Neural progenitor cell (in vitro differentiated cells): ENCODE measurements around the gene MARCKSL1. TPM values are rescaled to one million over a fixed set of nuclear protein-coding genes. Genes with fewer than 3 reads are reported as not detected.
"Not testable (repeated sequence)": the region's sequence is repeated elsewhere in the genome, so short reads cannot be mapped to it uniquely, and the experiment has no call there.

Source experiments
- DNase-seq: peaks from one replicate; pipeline ENCODE4 v3.0.0-alpha.2; 2016; ENCODE audit warnings: low spot score
- H2AFZ ChIP-seq: fragments of 200-600 bp; sonication (generic); replicated peaks from 2 replicates; pipeline ENCODE4 v1.6.1; 2016; ENCODE audit warnings: antibody characterized with exemption
- H3F3A ChIP-seq: fragments of 200-600 bp; sonication (generic); 2 replicates; pipeline ENCODE4 v1.6.1; 2016; ENCODE audit warnings: antibody characterized with exemption, low read depth
- H3K27ac ChIP-seq: fragments of 200-600 bp; sonication (generic); 2 replicates; pipeline ENCODE4 v1.5.1; 2016; ENCODE audit warnings: mild to moderate bottlenecking
- H3K27me3 ChIP-seq: fragments of 200-600 bp; sonication (generic); 2 replicates; pipeline ENCODE4 v1.6.1; 2016; ENCODE audit warnings: mild to moderate bottlenecking, moderate library complexity
- H3K36me3 ChIP-seq: fragments of 200-600 bp; sonication (generic); 2 replicates; pipeline ENCODE4 v1.5.1; 2016
- H3K4me1 ChIP-seq: fragments of 200-600 bp; sonication (generic); 2 replicates; pipeline ENCODE4 v1.6.1; 2016; ENCODE audit warnings: mixed run types
- H3K4me2 ChIP-seq: fragments of 200-600 bp; sonication (generic); 2 replicates; pipeline ENCODE4 v1.6.1; 2016
- H3K4me3 ChIP-seq: fragments of 200-600 bp; sonication (generic); 2 replicates; pipeline ENCODE4 v1.5.1; 2016
- H3K79me2 ChIP-seq: fragments of 200-600 bp; sonication (generic); 2 replicates; pipeline ENCODE4 v1.6.1; 2016; ENCODE audit warnings: low read depth
- H3K9ac ChIP-seq: fragments of 200-600 bp; sonication (generic); 2 replicates; pipeline ENCODE4 v1.6.1; 2016
- H3K9me3 ChIP-seq: fragments of 200-600 bp; sonication (generic); 2 replicates; pipeline ENCODE4 v1.5.1; 2016; ENCODE audit warnings: low read depth
- H4K20me1 ChIP-seq: fragments of 200-600 bp; sonication (generic); 2 replicates; pipeline ENCODE4 v1.6.1; 2016; ENCODE audit warnings: low read depth
- H3K27ac Mint-ChIP-seq: 3 replicates; pipeline ENCODE4 v1.8.0; 2021; ENCODE audit warnings: mixed read lengths
- H3K27me3 Mint-ChIP-seq: 2 replicates; pipeline ENCODE4 v1.8.0; 2022; ENCODE audit warnings: low read depth, mild to moderate bottlenecking, inconsistent platforms, moderate library complexity, mixed read lengths; ENCODE audit not compliant: insufficient read depth
- H3K36me3 Mint-ChIP-seq: 3 replicates; pipeline ENCODE4 v1.8.0; 2021; ENCODE audit warnings: mixed read lengths
- H3K4me1 Mint-ChIP-seq: 3 replicates; pipeline ENCODE4 v1.8.0; 2021; ENCODE audit warnings: mixed read lengths
- H3K4me3 Mint-ChIP-seq: 3 replicates; pipeline ENCODE4 v1.8.0; 2021; ENCODE audit warnings: mild to moderate bottlenecking, moderate library complexity, mixed read lengths
- H3K9me3 Mint-ChIP-seq: 3 replicates; pipeline ENCODE4 v1.8.0; 2020; ENCODE audit warnings: mixed read lengths
- CTCF ChIP-seq: fragments of 200-600 bp; sonication (generic); IDR thresholded peaks from 2 replicates; pipeline ENCODE4 v1.5.1; 2017; ENCODE audit warnings: antibody characterized with exemption, mild to moderate bottlenecking
- EZH2 ChIP-seq: fragments of 200-600 bp; sonication (generic); IDR thresholded peaks from 2 replicates; pipeline ENCODE4 v1.6.1; 2017; ENCODE audit warnings: antibody characterized with exemption, mild to moderate bottlenecking, moderate library complexity
- EZH2phosphoT487 ChIP-seq: fragments of 200-600 bp; sonication (generic); IDR thresholded peaks from 2 replicates; pipeline ENCODE4 v1.6.1; 2017; ENCODE audit warnings: antibody characterized with exemption
- total RNA-seq: library from RNA; depleted of rRNA; stranded (reverse); fragments of >200 nt; gene quantifications from 2 replicates; pipeline ENCODE4 v1.2.3, GENCODE V29; 2015; ENCODE audit warnings: low replicate concordance

MARCKSL1 gene
- total RNA-seq, 1 donor from 2014 or later, result 258 TPM

DNA sequence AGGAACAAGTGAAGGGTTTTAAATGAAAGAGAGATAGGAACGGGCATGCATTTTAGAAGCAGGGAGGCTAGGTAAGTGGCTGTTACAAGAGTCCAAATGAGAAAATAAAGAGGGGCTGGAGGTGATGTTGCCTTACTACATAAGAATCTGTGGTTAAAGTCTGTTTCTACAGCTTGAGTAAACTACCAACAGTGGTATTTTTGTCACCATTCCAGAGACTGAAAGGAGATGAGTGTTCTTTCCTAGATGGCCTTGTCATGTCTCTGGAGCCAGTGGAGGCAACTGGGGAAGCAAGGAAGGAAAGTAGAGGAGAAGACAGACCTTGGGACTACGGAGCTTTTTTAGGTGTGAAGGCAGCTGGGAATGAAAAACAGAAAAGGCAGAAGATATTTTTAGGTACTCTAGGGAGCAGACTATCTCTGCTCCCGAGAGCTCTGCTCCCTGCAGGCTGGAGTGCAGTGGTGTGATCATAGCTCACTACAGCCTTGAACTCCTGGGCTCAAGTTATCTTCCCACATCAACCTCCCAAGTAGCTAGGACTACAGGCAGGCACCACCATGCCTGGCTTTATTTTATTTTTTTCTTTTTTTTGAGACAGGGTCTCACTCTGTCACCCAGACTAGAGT is 31.9 kb downstream of the MARCKSL1 start:
- no peak overlapping the region for H2AFZ ChIP-seq
- Mint-ChIP-seq H3K27ac (no peak overlapping the region), H3K36me3 (peaks cover 32% of the 10 kb centered on the region), H3K4me3 (no peak overlapping the region), H3K9me3 (peaks cover 5% of the 10 kb centered on the region), H3K27me3 (no peaks in the 10 kb centered on the region), H3K4me1 (no peaks in the 10 kb centered on the region)
- H3K4me1 ChIP-seq, result no peaks in the 10 kb centered on the region
- no peak for DNase-seq
- peaks cover 46% of the 10 kb centered on the region for H4K20me1 ChIP-seq
- no peaks in the 10 kb centered on the region for H3F3A ChIP-seq
- H3K27me3 ChIP-seq, result no peaks in the 10 kb centered on the region
- no peak overlapping the region for H3K4me2 ChIP-seq
- no peak overlapping the region for H3K9ac ChIP-seq
- TF ChIP-seq CTCF (no peak), EZH2phosphoT487 (no peak), EZH2 (no peak)
- H3K79me2 ChIP-seq, result peaks cover 82% of the 10 kb centered on the region
- peaks cover 19% of the 10 kb centered on the region for H3K36me3 ChIP-seq
- H3K4me3 ChIP-seq, result no peak overlapping the region
- H3K27ac ChIP-seq, result no peak overlapping the region
- H3K9me3 ChIP-seq, result no peaks in the 10 kb centered on the region

- Mint-ChIP-seq H3K4me1 (no peaks in the 10 kb centered on the region), H3K36me3 (peaks cover 32% of the 10 kb centered on the region), H3K27ac (no peak overlapping the region), H3K27me3 (no peaks in the 10 kb centered on the region), H3K4me3 (no peak overlapping the region), H3K9me3 (peaks cover 5% of the 10 kb centered on the region)
- Histone ChIP-seq H4K20me1 (peaks cover 46% of the 10 kb centered on the region), H2AFZ (no peak overlapping the region), H3K4me3 (no peak overlapping the region), H3K79me2 (peaks cover 82% of the 10 kb centered on the region), H3K9ac (no peak overlapping the region), H3K27ac (no peak overlapping the region), H3K4me1 (no peaks in the 10 kb centered on the region), H3K27me3 (no peaks in the 10 kb centered on the region), H3K36me3 (peaks cover 19% of the 10 kb centered on the region), H3K4me2 (no peak overlapping the region), H3F3A (no peaks in the 10 kb centered on the region), H3K9me3 (no peaks in the 10 kb centered on the region)
- TF ChIP-seq EZH2phosphoT487 (no peak), CTCF (no peak), EZH2 (no peak)
- DNase-seq, result no peak
Measured at GRCh38 chr1:32303358-32303757, 32.7 kb downstream of the MARCKSL1 start.

DNA sequence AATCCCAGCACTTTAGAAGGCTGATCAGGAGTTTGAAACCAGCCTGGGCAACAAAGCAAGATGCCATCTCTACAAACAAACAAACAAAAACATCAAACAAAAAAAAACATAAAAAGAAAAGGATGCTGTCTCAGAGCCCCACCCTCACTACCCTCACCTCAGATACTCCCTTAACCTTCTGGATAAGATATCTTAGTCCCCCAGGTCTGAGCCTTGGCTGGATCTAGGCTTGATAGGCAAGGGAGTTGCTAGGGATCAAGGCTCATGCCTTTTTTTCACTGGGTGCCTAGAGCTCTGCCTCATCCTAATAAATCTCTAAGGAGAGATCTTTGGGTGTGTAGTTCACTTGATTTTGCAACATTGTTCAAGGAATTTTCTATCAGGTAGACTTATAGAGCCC is 36.7 kb downstream of the MARCKSL1 start:
- no peaks in the 10 kb centered on the region for H3K27me3 Mint-ChIP-seq
- H3K27me3 ChIP-seq, result no peaks in the 10 kb centered on the region
- no peak overlapping the region for H3K4me2 ChIP-seq
- H3K9me3 Mint-ChIP-seq, result peaks cover 2% of the 10 kb centered on the region
- H3K4me1 ChIP-seq, result no peaks in the 10 kb centered on the region
- no peak overlapping the region for H3K4me3 ChIP-seq
- H4K20me1 ChIP-seq, result peaks cover 56% of the 10 kb centered on the region
- TF ChIP-seq EZH2 (no peak), CTCF (no peak), EZH2phosphoT487 (no peak)
- no peak for DNase-seq
- peaks cover 28% of the 10 kb centered on the region for H3K36me3 Mint-ChIP-seq
- peaks cover 9% of the 10 kb centered on the region for H3K36me3 ChIP-seq
- no peaks in the 10 kb centered on the region for H3F3A ChIP-seq
- H3K79me2 ChIP-seq, result peaks cover 86% of the 10 kb centered on the region
- no peak overlapping the region for H3K9ac ChIP-seq
- H3K4me1 Mint-ChIP-seq, result peaks cover 3% of the 10 kb centered on the region
- H3K27ac ChIP-seq, result no peak overlapping the region
- no peak overlapping the region for H3K27ac Mint-ChIP-seq
- no peak overlapping the region for H2AFZ ChIP-seq
- H3K4me3 Mint-ChIP-seq, result no peak overlapping the region
- no peaks in the 10 kb centered on the region for H3K9me3 ChIP-seq

DNA sequence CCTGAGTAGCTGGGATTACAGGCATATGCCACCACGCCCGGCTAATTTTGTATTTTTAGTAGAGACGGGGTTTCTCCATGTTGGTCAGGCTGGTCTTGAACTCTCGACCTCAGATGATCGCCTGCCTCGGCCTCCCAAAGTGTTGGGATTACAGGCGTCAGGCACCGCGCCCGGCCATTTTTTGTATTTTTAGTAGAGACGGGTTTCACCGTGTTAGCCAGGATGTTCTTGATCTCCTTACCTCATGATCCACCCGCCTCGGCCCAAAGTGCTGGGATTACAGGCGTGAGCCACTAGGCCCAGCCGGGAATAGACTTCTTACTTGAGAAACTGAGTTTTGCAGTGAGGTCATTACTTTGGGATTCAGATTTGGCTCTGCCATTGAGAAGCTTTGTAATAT is 37.8 kb downstream of the MARCKSL1 start:
- not testable (repeated sequence) for H3K36me3 ChIP-seq, H3K9ac ChIP-seq, H3K27me3 ChIP-seq, H3K4me3 ChIP-seq, H3K27me3 Mint-ChIP-seq, H3K4me2 ChIP-seq, H3K27ac ChIP-seq, H3K9me3 ChIP-seq, H2AFZ ChIP-seq, H3K27ac Mint-ChIP-seq, DNase-seq, H3K4me1 ChIP-seq, H3K4me1 Mint-ChIP-seq, H3K9me3 Mint-ChIP-seq, H3F3A ChIP-seq, H3K4me3 Mint-ChIP-seq
- H3K79me2 ChIP-seq, result peaks cover 89% of the 10 kb centered on the region
- H4K20me1 ChIP-seq, result peaks cover 56% of the 10 kb centered on the region
- peaks cover 18% of the 10 kb centered on the region for H3K36me3 Mint-ChIP-seq
